Suppressor macrophage treated with lipopolysaccharide for 4 hours (primary cell): ENCODE measurements around the gene FNDC3B.

Experiments used
- DNase-seq: peaks from one replicate; pipeline ENCODE4 v3.0.0-alpha.2; 2020

FNDC3B gene

DNA sequence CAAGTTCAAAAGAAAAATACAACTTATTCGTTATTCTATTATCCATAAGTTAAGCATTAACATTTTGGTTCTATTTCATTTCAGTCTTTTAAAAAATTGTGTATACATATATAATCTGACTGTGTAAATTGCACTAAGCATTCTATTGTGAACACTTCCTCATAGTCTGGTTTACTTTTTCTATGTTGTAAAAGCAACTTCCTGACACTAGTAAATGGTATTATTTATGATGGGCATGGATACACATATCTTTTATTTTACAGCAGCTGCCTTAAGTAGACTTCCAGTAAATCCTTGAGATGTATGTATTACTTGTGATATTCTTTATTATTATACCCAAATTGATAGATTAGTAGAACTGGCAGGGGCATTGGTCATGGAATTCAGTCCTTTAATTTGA, 58.2 kb downstream of the FNDC3B start:
- no peak for DNase-seq

DNA sequence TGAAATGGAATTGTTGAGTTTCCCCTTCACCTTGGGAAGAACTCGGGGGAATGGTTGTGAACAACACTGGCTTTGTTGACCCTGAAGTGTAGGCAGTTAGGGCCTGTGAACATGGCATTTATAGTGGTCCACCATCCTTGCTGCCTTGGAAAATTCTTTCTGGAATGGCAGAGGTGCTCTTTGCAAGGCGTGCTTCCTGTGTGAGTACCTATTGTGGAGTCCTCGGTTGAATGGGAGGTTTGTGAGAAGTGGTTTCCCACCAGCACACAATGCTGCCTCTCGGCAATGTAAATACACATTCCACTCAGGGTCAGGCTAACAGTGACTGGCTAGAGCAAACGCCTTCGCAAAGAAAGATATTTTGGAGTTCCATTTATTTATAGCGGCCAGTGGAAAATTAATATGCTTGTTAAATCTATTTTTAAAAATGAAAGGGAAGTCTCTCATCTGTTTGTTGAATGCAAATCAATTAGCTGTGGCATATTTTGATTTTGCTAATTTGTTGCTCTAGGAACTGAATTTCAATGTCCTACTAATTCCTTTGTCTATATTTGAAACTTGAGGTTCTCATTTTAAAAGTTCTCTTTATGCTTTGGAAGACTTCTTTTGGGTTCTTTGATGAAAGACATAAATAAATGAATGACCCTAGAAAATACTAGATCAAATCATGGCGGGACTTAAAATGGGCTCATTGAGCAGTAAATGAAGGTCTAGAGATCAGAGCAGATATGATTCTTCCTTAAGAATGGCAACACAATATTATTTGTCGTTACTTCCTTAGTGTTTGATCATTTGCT, 59.5 kb downstream of the FNDC3B start:
- DNase-seq, result no peak

DNA sequence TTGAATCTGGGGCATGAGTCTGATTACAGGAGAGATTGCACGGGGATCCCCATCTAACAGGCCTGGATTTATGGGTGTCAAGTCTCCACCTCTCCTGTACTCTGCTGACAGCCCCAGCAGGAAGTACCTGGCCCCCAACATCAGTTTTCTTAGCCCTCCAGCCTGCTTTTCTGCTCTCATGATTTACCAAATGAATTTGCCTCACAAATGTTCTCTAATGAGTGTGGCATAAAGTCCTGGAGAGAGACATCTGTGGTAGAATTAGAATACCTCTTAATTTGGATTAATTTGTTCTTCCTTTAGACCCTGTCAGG, 60.1 kb downstream of the FNDC3B start:
- DNase-seq, result no peak

DNA sequence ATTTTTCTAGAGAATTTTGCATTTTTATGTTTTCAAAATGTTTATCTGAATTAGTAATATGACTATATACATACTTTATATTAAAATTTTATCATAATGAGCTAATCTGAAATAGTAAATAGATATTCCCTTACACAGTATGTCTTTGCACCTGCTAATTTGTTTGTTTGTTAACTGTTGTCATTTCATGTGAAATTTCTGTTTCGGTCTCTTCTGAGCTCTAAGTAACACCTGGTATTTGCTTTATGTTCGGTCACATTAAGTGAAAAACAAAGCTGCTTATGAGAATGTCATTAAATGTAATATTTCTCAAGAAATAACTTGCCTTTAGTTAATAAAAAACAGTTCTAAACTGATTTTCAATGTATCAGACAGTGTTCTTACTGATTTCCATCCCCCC, 61.1 kb downstream of the FNDC3B start:
- DNase-seq, result no peak

DNA sequence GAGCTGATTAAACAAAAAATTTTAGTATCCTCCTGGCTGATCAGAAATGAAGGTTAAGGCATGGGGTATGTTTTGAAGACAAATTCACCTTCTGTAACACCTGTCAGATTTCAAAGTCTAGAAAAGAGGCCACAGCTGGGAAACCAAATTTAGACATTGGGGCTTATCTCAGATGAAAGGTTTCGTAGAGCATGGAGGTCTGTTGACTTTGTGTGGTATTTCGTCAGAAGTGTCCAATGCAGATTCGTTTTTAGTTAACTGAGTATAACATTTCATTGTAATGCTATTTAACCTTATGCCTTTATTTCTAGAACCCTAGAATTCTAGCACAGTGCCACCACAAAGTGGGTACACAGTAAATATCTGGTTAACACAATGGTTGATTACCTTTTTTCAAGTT, 61.7 kb downstream of the FNDC3B start:
- DNase-seq, result no peak

GRCh38 chr3:172102123-172102882, 62.9 kb downstream of the FNDC3B start:
- DNase-seq, result no peak

GRCh38 chr3:172102883-172103310, 63.5 kb downstream of the FNDC3B start:
- DNase-seq, result no peak

GRCh38 chr3:172103724-172104123, 64.3 kb downstream of the FNDC3B start:
- DNase-seq, result no peak

DNA sequence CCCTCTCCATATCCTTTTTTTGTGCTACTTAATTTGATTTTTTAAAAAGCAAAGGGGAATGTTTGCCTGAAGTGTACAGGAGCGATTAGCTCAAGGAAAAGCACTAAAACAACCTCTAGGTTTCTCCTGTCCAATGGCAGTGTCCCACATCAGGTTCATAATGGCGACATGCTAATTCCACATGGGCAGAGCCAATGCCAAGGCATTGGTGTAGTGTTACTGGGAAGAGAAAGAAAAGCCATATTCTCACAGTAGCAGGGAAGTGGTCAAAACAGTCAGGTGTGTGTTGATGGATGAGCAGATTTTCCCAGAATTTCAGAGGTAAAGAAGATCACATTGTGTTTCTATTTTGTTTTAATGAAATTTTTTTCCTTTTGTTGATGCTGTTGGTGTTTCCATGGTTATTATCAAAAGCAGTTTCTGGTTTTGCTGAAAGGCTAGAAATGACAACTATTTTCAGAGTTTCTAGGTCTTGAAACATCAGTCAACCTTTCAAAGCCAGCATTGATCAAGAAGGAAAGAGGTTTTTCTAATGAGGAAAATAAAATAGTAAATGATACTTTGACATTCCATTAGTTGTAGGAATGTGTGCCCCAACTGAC, 65.2 kb downstream of the FNDC3B start:
- no peak for DNase-seq

- DNase-seq, result no peak
Observed at GRCh38 chr3:172106037-172106954, 66.9 kb downstream of the FNDC3B start.

DNA sequence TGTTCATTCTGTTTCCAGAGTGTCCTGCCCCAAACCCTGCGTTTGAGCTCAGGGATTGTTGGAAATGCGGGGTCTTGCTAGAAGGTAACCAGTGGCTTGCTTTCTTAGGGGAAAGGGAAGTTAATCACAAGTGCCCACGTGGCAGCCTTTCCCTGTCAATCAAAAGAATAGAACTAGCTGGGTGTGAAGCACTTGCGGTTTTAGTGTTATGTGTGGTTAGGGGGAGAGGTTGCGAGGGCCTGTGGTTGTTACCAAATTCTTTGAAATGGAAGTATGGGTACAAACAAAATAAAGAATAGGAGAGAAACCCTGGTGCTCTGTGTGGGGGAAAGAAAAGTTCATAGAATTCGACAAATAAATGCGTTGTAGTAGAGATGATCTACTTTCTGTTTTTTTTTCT, 67.6 kb downstream of the FNDC3B start:
- peak; percentile 68 for DNase-seq

DNA sequence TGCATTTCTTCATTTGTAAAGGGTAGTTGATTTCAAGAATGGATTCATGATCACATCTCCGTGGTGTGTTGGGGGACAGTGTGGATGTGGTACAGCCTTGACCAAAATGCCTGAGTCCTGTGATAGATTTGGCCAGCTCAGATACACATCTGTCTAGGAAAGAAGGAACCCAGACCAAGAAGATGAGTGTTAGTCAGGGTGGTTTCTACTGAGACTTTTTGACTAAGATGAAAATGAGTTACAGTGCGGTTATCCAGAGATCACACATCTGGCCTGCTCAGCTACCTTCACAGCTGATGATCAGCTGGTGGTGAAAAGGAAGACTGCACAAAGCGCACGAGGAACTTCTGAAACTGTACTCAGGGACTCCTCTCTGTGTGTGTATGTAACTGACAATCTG, 68.0 kb downstream of the FNDC3B start:
- DNase-seq, result peak; percentile 51

DNA sequence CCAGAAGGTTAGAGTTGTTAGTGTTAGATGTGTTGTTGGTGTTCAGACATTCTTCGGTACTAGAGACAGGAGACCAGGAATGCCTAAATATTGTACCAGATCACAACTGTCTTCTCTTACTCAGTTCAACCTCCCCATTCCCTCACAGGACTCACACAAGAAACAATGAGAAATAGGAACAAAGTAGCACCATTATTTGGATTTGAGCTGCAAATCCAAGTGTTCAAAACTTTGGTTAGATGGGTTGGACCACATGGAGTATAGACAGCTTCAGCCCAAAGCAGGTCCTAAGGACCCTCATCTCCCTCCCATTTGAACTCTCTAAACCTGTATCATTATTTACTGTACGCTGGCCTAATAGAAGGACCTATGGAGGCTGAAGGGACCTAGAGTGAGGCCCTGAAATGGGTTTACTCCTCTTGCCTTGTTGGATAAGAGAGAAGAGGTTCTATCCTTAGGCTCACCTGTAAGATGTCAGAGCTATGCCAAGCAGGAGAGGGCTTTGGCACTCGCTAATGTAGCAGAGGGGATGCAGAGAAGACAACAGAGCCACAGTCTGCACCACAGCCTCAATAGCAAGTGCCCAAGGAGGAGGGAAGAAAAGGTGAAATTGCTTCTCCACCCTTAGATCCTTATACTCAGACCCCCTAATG, 70.9 kb downstream of the FNDC3B start:
- DNase-seq, result no peak

- no peak for DNase-seq
Observed at GRCh38 chr3:172111163-172111562, 71.8 kb downstream of the FNDC3B start.

- DNase-seq, result no peak
Observed at GRCh38 chr3:172112078-172112733, 72.8 kb downstream of the FNDC3B start.

- DNase-seq, result no peak
Observed at GRCh38 chr3:172112734-172113120, 73.3 kb downstream of the FNDC3B start.

DNA sequence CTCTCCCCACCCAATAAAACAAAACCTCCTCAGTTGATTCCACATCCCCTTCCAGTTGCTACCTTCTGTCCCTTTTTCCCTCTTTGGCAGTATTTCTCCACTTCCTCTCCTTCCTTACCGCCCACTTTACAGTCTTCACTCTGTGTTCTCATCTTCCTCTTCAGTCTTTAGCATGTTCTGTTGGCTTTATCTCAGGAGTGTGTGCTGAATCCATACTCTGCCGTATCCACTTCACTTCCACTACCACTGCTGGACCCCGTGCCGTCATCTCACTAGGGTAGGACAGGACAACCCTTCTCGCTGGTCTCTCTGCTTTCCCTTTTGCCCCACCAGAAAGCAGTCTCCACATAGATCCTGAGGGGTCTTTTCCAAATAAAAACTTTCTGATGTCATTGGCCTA, 74.3 kb downstream of the FNDC3B start:
- DNase-seq, result no peak

DNA sequence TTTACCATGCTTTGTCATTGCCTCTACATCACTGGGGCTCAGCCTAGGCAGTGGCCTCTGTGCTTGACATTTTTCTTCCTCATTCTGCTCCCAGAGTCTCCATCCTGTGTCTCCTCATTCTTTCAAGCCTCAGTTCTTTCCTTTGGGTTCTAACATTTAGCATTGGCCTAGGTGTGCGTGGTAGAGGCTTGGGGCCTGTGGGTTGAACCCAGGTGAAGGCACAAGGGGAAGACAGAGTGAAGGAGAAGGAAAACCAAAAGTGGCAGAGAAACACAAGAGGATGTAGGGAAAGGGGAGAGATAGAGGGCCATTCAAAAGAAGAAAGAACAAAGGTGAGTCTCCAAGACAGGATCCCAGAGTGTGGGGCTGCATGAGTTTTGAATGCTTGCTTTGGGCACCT, 75.7 kb downstream of the FNDC3B start:
- no peak for DNase-seq

DNA sequence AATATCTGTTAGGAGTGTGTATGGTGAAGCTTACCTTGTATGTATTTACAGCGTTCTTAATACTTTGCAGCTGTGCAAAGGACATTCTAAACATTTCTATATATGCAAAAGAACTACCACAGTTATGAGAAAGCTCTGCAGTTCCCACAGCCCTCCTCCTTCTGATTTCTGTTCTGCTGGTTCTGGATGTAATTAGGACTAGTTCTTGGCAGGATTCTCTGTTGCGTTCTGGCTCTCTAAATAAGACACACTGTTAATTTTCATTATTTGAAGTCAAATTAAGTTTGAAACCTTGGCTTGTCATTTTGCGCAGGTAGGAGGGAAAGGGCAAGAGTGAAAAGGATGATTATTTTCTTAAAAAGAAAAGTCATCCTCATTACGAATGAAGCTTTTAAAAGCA, 76.4 kb downstream of the FNDC3B start:
- no peak for DNase-seq

- DNase-seq, result no peak
Observed at GRCh38 chr3:172118019-172118418, 78.6 kb downstream of the FNDC3B start.

DNA sequence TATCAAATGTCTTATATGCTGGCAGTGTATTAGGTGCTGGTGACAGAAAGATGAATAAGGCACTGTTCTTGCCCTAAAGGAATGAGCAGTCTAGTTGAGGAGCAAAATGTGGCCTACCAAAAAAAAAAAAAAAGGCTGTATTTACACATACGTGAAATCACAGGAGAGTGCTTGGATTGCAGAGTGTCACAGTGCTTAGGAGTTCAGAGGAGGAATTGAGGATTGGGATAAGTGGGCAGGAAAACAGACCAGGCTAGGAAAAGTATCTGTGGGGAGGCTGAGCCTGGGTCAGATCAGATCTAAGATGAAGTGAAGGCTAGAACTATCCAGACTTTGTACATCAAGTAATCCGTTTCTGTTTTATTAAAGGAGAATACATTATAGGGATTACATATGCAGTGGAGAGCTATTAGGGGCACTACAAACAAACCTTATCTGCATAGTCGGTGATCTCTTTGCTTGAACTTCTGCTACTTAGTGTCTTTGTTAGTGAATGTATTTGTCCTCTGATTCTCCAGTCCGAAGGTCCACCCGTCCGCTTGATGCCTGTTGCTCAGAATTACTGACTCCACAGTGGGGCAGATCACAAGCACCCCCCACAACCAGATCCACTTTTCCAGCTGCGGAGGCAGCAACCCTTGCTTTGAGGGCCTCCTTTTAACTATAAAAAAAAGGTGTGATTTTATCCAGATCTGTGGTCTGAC, 80.0 kb downstream of the FNDC3B start:
- no peak for DNase-seq
